Measurements from ENCODE around the gene EXOC6B.

The EXOC6B gene

GRCh38 chr2:72270556-72271275 lies 555.1 kb downstream of the EXOC6B start:
- H3K4me3 ChIP-seq (ENCODE audit: low read depth, low read length) = no peak overlapping the region
- no peak overlapping the region for H3K27ac ChIP-seq
- H3K36me3 ChIP-seq (ENCODE audit: control insufficient read depth, insufficient read depth, low read length) = no peaks in the 10 kb centered on the region
- H3K27me3 ChIP-seq (ENCODE audit: control insufficient read depth, insufficient read depth, low read length) = no peaks in the 10 kb centered on the region
- no peak for TF ChIP-seq CTCF (IDR thresholded peaks at IDR 0.05)
- peak overlapping the region; percentile 23 for H3K4me2 ChIP-seq (ENCODE audit: low read length)
- H3K9ac ChIP-seq = no peak overlapping the region
- peaks cover 25% of the 10 kb centered on the region for H3K4me1 ChIP-seq
- no peaks in the 10 kb centered on the region for H3K79me2 ChIP-seq
- no peaks in the 10 kb centered on the region for H3K9me3 ChIP-seq (ENCODE audit: control insufficient read depth, low read length)
- H2AFZ ChIP-seq = no peak overlapping the region

- no peak for TF ChIP-seq CTCF (IDR thresholded peaks at IDR 0.05)
Observed at GRCh38 chr2:72263776-72264060, 562.1 kb downstream of the EXOC6B start.

DNA sequence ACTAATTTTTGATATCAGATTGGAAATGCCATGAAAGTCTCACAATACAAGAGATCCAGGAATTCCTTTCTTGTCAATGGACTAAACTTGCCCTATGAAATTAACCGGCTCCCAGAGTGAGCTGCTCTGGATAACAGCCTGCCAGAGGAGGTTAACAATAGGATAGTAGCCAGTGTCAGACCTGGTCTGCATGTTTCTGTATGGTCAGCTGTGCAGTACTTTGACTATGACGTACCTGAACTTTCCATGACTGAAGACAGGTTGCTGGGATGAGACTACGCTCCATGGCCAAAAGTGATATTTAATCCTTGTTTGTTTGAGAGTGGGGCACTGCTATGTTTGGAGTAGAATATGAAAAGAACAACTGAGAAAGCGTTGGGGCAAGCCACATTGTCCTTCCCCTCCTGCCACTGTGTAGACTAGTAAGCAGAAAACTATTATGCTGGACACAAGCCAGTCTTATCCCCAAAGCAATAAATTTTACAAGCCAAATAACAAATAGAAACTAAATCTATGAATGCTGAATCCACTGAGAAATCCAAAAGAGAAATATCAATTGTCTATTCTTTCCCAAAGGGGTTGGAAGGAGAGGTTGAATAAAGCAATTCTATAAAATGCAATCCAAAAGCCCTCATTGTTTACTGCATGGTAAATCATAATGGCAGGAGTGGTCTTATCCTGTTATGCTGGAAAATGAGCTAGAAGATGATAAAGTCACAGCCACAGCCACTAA lies 562.6 kb downstream of the EXOC6B start:
- no peak overlapping the region for H3K9ac ChIP-seq
- no peaks in the 10 kb centered on the region for H3K9me3 ChIP-seq (ENCODE audit: control insufficient read depth, low read length)
- H3K4me1 ChIP-seq = no peaks in the 10 kb centered on the region
- H3K4me2 ChIP-seq (ENCODE audit: low read length) = no peak overlapping the region
- H3K27ac ChIP-seq = no peak overlapping the region
- H2AFZ ChIP-seq = no peak overlapping the region
- H3K4me3 ChIP-seq (ENCODE audit: low read depth, low read length) = no peak overlapping the region
- H3K36me3 ChIP-seq (ENCODE audit: control insufficient read depth, insufficient read depth, low read length) = no peaks in the 10 kb centered on the region
- TF ChIP-seq CTCF (IDR thresholded peaks at IDR 0.05) = no peak
- no peaks in the 10 kb centered on the region for H3K27me3 ChIP-seq (ENCODE audit: control insufficient read depth, insufficient read depth, low read length)
- H3K79me2 ChIP-seq = peaks cover 2% of the 10 kb centered on the region

More at GRCh38 chr2:72263776-72264060, 562.1 kb downstream of the EXOC6B start:
- Histone ChIP-seq H3K4me1 (no peaks in the 10 kb centered on the region), H3K36me3 (ENCODE audit: control insufficient read depth, insufficient read depth, low read length) (no peaks in the 10 kb centered on the region), H3K27ac (no peak overlapping the region), H3K9ac (no peak overlapping the region), H3K79me2 (peaks cover 2% of the 10 kb centered on the region), H2AFZ (no peak overlapping the region), H3K27me3 (ENCODE audit: control insufficient read depth, insufficient read depth, low read length) (no peaks in the 10 kb centered on the region), H3K4me2 (ENCODE audit: low read length) (no peak overlapping the region), H3K4me3 (ENCODE audit: low read depth, low read length) (no peak overlapping the region), H3K9me3 (ENCODE audit: control insufficient read depth, low read length) (no peaks in the 10 kb centered on the region)

- no peak for TF ChIP-seq CTCF (IDR thresholded peaks at IDR 0.05)
- no peaks in the 10 kb centered on the region for H3K27me3 ChIP-seq (ENCODE audit: control insufficient read depth, insufficient read depth, low read length)
- H3K9ac ChIP-seq = no peak overlapping the region
- H3K36me3 ChIP-seq (ENCODE audit: control insufficient read depth, insufficient read depth, low read length) = no peaks in the 10 kb centered on the region
- H3K9me3 ChIP-seq (ENCODE audit: control insufficient read depth, low read length) = no peaks in the 10 kb centered on the region
- H3K4me2 ChIP-seq (ENCODE audit: low read length) = no peak overlapping the region
- peaks cover 2% of the 10 kb centered on the region for H3K79me2 ChIP-seq
- H3K4me1 ChIP-seq = peaks cover 6% of the 10 kb centered on the region
- H3K27ac ChIP-seq = no peak overlapping the region
- H3K4me3 ChIP-seq (ENCODE audit: low read depth, low read length) = no peak overlapping the region
- no peak overlapping the region for H2AFZ ChIP-seq
Observed at GRCh38 chr2:72261076-72261475, 564.8 kb downstream of the EXOC6B start.

Measured in parathyroid adenoma (tissue), 2 donors.